Skeletal muscle tissue (tissue), 4 donors: ENCODE results near the gene PITPNM3. TPM values are rescaled to one million over a fixed set of nuclear protein-coding genes. Genes with fewer than 3 reads are reported as not detected.

Experiments
- H3K27ac ChIP-seq: one replicate; pipeline ENCODE4 v1.7.0; 2013; ENCODE audit warnings: mild to moderate bottlenecking, low read depth, low read length, inconsistent platforms
- H3K27me3 ChIP-seq, 3 donors: one replicate each; pipeline ENCODE4 v1.7.0; 2013; ENCODE audit warnings: low read length in 3 of 3; ENCODE audit not compliant: control insufficient read depth in 3 of 3, insufficient read depth in 3 of 3
- H3K36me3 ChIP-seq, 3 donors: one replicate each; pipeline ENCODE4 v1.7.0; 2013; ENCODE audit warnings: low read length in 3 of 3; ENCODE audit not compliant: control insufficient read depth in 3 of 3, insufficient read depth in 3 of 3
- H3K4me1 ChIP-seq, 3 donors: one replicate each; pipeline ENCODE4 v1.7.0; 2013; ENCODE audit warnings: low read length in 3 of 3, mild to moderate bottlenecking in 3 of 3; ENCODE audit not compliant: control insufficient read depth in 3 of 3, insufficient read depth in 3 of 3
- H3K4me3 ChIP-seq, 3 donors: one replicate each; pipeline ENCODE4 v1.7.0; 2013; ENCODE audit warnings: low read length in 3 of 3
- H3K9ac ChIP-seq, 3 donors: one replicate each; pipeline ENCODE4 v1.7.0; 2013; ENCODE audit warnings: low read length in 3 of 3, mild to moderate bottlenecking in 3 of 3, moderate library complexity in 2 of 3, low read depth in 1 of 3
- H3K9me3 ChIP-seq, 3 donors: one replicate each; pipeline ENCODE4 v1.7.0; 2013; ENCODE audit warnings: low read length in 3 of 3; ENCODE audit not compliant: control insufficient read depth in 3 of 3
- total RNA-seq: library from RNA; depleted of rRNA; stranded (reverse); fragments of >200 nt; gene quantifications from one replicate; pipeline ENCODE4 v1.2.3, GENCODE V29; 2014
- donor health status: Osteomylitis.

PITPNM3 gene
- total RNA-seq, 1 donor from 2014 or later, result 1.0 TPM

- Histone ChIP-seq H3K9ac (no peak overlapping the region), H3K9me3 (no peaks in the 10 kb centered on the region), H3K27me3 (peaks cover 9 to 17% (median 17%) of the 10 kb centered on the region in 3 donors), H3K27ac (no peak overlapping the region), H3K36me3 (no peaks in the 10 kb centered on the region), H3K4me1 (peaks cover 0 to 12% (median 9%) of the 10 kb centered on the region in 3 donors), H3K4me3 (no peak overlapping the region)
These were observed 101.6 kb downstream of the PITPNM3 start for GRCh38 chr17:6454495-6455320.

GRCh38 chr17:6453279-6454024 is 102.9 kb downstream of the PITPNM3 start:
- Histone ChIP-seq H3K36me3 (no peaks in the 10 kb centered on the region), H3K9me3 (no peaks in the 10 kb centered on the region)

GRCh38 chr17:6452471-6453266 is 103.7 kb downstream of the PITPNM3 start:
- no peak overlapping the region for H3K9ac ChIP-seq
- H3K4me3 ChIP-seq, result no peak overlapping the region
- H3K36me3 ChIP-seq, result no peaks in the 10 kb centered on the region
- peaks cover 9 to 17% (median 13%) of the 10 kb centered on the region in 3 donors for H3K27me3 ChIP-seq
- peaks cover 0 to 12% (median 9%) of the 10 kb centered on the region in 3 donors for H3K4me1 ChIP-seq
- no peaks in the 10 kb centered on the region for H3K9me3 ChIP-seq
- H3K27ac ChIP-seq, result no peak overlapping the region

More at GRCh38 chr17:6453279-6454024, 102.9 kb downstream of the PITPNM3 start:
- Histone ChIP-seq H3K4me3 (no peak overlapping the region), H3K9ac (no peak overlapping the region), H3K27me3 (peaks cover 9 to 17% (median 13%) of the 10 kb centered on the region in 3 donors), H3K4me1 (peaks cover 0 to 12% (median 9%) of the 10 kb centered on the region in 3 donors), H3K27ac (no peak overlapping the region)

GRCh38 chr17:6450926-6451832 is 105.2 kb downstream of the PITPNM3 start:
- Histone ChIP-seq H3K27ac (no peak overlapping the region), H3K9me3 (no peaks in the 10 kb centered on the region), H3K27me3 (peaks cover 8 to 12% (median 12%) of the 10 kb centered on the region in 3 donors), H3K4me1 (peaks cover 0 to 5% (median 0%) of the 10 kb centered on the region in 3 donors), H3K36me3 (no peaks in the 10 kb centered on the region), H3K4me3 (no peak overlapping the region), H3K9ac (no peak overlapping the region)

- Histone ChIP-seq H3K9me3 (no peaks in the 10 kb centered on the region), H3K4me1 (peaks cover 4% of the 10 kb centered on the region in 3 donors), H3K27me3 (peaks cover 0 to 4% (median 0%) of the 10 kb centered on the region in 3 donors), H3K36me3 (no peaks in the 10 kb centered on the region), H3K27ac (no peak overlapping the region), H3K4me3 (no peak overlapping the region), H3K9ac (no peak overlapping the region)
These were observed 107.0 kb downstream of the PITPNM3 start for GRCh38 chr17:6449307-6449706.

- Histone ChIP-seq H3K4me1 (peaks cover 10 to 11% (median 10%) of the 10 kb centered on the region in 3 donors), H3K36me3 (no peaks in the 10 kb centered on the region), H3K27ac (no peak overlapping the region), H3K9me3 (no peaks in the 10 kb centered on the region), H3K4me3 (no peak overlapping the region), H3K9ac (no peak overlapping the region), H3K27me3 (peaks cover 0 to 4% (median 0%) of the 10 kb centered on the region in 3 donors)
These were observed 107.9 kb downstream of the PITPNM3 start for GRCh38 chr17:6448473-6448872.

GRCh38 chr17:6446516-6447100 is 109.7 kb downstream of the PITPNM3 start:
- H3K9me3 ChIP-seq, result no peaks in the 10 kb centered on the region
- H3K27me3 ChIP-seq, result peaks cover 0 to 6% (median 2%) of the 10 kb centered on the region in 3 donors

GRCh38 chr17:6444571-6445335 is 111.6 kb downstream of the PITPNM3 start:
- Histone ChIP-seq H3K27ac (no peak overlapping the region), H3K4me1 (peaks cover 12 to 13% (median 13%) of the 10 kb centered on the region in 3 donors), H3K36me3 (no peaks in the 10 kb centered on the region), H3K27me3 (peaks cover 0 to 15% (median 7%) of the 10 kb centered on the region in 3 donors), H3K9ac (peak overlapping the region in 1 of 3 donors; percentile 64), H3K4me3 (peak overlapping the region; percentile 66 to 77 (median 72)), H3K9me3 (no peaks in the 10 kb centered on the region)

More at GRCh38 chr17:6446516-6447100, 109.7 kb downstream of the PITPNM3 start:
- peaks cover 12 to 13% (median 13%) of the 10 kb centered on the region in 3 donors for H3K4me1 ChIP-seq
- no peak overlapping the region for H3K4me3 ChIP-seq
- H3K36me3 ChIP-seq, result no peaks in the 10 kb centered on the region
- H3K27ac ChIP-seq, result no peak overlapping the region
- no peak overlapping the region for H3K9ac ChIP-seq
